Ureter (tissue), 1 donor: ENCODE results near the gene EVI2A. TPM values are rescaled to one million over a fixed set of nuclear protein-coding genes. Genes with fewer than 3 reads are reported as not detected.
"Not testable (repeated sequence)": the region's sequence is repeated elsewhere in the genome, so short reads cannot be mapped to it uniquely, and the experiment has no call there.

Experiments
- DNase-seq: peaks from one replicate; pipeline ENCODE4 v3.0.0-alpha.2; 2020; ENCODE audit warnings: low spot score
- total RNA-seq: library from RNA; stranded (reverse); gene quantifications from one replicate; pipeline ENCODE4 v1.2.4, GENCODE V29; 2023
- donor health status: DM: yes; HTN: yes; CAD: no.

Gene EVI2A
- total RNA-seq, 1 donor from 2014 or later, result 2.7 TPM

- DNase-seq, result not testable (repeated sequence)
Observed at GRCh38 chr17:31312223-31312622, 9.2 kb downstream of the EVI2A start.

GRCh38 chr17:31311526-31311925, 9.9 kb downstream of the EVI2A start:
- no peak for DNase-seq

GRCh38 chr17:31310886-31311285, 10.5 kb downstream of the EVI2A start:
- DNase-seq, result no peak

- DNase-seq, result no peak
Observed at GRCh38 chr17:31310260-31310659, 11.2 kb downstream of the EVI2A start.

GRCh38 chr17:31309556-31309955, 11.9 kb downstream of the EVI2A start:
- DNase-seq, result no peak

- no peak for DNase-seq
Observed at GRCh38 chr17:31308372-31309334, 12.8 kb downstream of the EVI2A start.

- DNase-seq, result no peak
Observed at GRCh38 chr17:31307640-31308039, 13.8 kb downstream of the EVI2A start.

GRCh38 chr17:31299624-31300023, 21.8 kb downstream of the EVI2A start:
- DNase-seq, result no peak

- DNase-seq, result no peak
Observed at GRCh38 chr17:31297090-31297489, 24.3 kb downstream of the EVI2A start, which contains the start of gene OMG. OMG (minus strand) TSS chr17:31297239; CDS start chr17:31296331, 908 bp downstream.

- DNase-seq, result no peak
Observed at GRCh38 chr17:31296142-31296541, 25.3 kb downstream of the EVI2A start.

GRCh38 chr17:31295489-31295871, 25.9 kb downstream of the EVI2A start:
- no peak for DNase-seq

GRCh38 chr17:31294820-31295488, 26.5 kb downstream of the EVI2A start:
- no peak for DNase-seq

- no peak for DNase-seq
Observed at GRCh38 chr17:31294231-31294630, 27.2 kb downstream of the EVI2A start.

GRCh38 chr17:31293581-31293980, 27.8 kb downstream of the EVI2A start:
- no peak for DNase-seq

- no peak for DNase-seq
Observed at GRCh38 chr17:31291820-31292219, 29.6 kb downstream of the EVI2A start.

GRCh38 chr17:31289790-31290189, 31.6 kb downstream of the EVI2A start:
- DNase-seq, result no peak

GRCh38 chr17:31287932-31288331, 33.5 kb downstream of the EVI2A start:
- DNase-seq, result not testable (repeated sequence)

- DNase-seq, result no peak
Observed at GRCh38 chr17:31286587-31286986, 34.8 kb downstream of the EVI2A start.

GRCh38 chr17:31283841-31284240, 37.6 kb downstream of the EVI2A start:
- no peak for DNase-seq

- DNase-seq, result no peak
Observed at GRCh38 chr17:31281061-31281460, 40.4 kb downstream of the EVI2A start.

- DNase-seq, result no peak
Observed at GRCh38 chr17:31279401-31279800, 42.0 kb downstream of the EVI2A start.

- DNase-seq, result no peak
Observed at GRCh38 chr17:31275116-31275515, 46.3 kb downstream of the EVI2A start.

- DNase-seq, result no peak
Observed at GRCh38 chr17:31274252-31274651, 47.2 kb downstream of the EVI2A start.
